CD4-positive, alpha-beta T cell treated with Interleukin-6 for 4 hours (primary cell): ENCODE results near the gene HINT2.

Experiments used
- DNase-seq: peaks from one replicate; pipeline ENCODE4 v3.0.0-alpha.2; 2020; ENCODE audit warnings: mixed read lengths

HINT2 gene

GRCh38 chr9:35840881-35841644 lies 26.2 kb upstream of the HINT2 start:
- DNase-seq: no peak

DNA sequence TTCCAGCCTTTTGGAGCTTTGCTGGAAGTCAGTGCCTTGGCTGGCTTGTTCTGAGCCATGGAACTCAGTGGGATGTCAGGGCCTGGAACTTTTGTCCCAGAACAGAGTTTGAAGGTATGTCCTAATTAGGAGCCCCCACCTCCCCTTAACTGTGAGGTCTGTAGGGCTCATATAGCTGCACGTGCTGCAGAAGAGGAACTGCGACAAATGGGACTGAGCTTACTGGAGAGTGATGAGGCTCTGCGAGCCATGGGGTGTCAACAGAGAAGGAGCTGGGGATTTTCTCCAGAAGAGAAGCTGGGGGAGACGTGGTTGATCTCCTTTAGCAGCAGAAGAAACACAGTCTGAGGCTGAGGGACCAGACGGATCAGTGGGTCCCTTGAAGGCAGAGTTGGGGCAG lies 25.1 kb upstream of the HINT2 start:
- no peak for DNase-seq

- DNase-seq: no peak
Observed at GRCh38 chr9:35836595-35836994, 21.8 kb upstream of the HINT2 start.

GRCh38 chr9:35835766-35836165 lies 20.9 kb upstream of the HINT2 start:
- no peak for DNase-seq

DNA sequence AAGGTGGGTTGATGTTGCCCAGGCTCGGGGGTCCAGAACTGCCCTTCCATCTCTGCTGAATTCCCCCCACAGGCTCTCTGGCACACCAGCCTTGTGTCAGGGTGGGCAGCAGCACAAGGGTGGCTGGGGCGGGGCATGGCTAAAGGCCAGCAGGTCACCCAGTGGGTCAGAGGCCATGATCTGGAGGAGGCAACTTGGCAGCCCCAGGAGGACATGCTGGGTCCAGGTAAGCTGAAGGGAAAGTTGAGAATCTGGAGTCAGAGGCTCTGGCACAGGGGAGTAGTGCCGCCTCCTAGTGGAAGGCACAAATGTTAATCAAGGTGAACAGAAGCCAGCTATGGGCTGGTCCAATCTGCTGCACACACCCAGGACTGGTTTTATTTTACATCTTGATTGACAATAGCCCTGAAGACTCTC lies 20.4 kb upstream of the HINT2 start:
- DNase-seq: peak; percentile 21

DNA sequence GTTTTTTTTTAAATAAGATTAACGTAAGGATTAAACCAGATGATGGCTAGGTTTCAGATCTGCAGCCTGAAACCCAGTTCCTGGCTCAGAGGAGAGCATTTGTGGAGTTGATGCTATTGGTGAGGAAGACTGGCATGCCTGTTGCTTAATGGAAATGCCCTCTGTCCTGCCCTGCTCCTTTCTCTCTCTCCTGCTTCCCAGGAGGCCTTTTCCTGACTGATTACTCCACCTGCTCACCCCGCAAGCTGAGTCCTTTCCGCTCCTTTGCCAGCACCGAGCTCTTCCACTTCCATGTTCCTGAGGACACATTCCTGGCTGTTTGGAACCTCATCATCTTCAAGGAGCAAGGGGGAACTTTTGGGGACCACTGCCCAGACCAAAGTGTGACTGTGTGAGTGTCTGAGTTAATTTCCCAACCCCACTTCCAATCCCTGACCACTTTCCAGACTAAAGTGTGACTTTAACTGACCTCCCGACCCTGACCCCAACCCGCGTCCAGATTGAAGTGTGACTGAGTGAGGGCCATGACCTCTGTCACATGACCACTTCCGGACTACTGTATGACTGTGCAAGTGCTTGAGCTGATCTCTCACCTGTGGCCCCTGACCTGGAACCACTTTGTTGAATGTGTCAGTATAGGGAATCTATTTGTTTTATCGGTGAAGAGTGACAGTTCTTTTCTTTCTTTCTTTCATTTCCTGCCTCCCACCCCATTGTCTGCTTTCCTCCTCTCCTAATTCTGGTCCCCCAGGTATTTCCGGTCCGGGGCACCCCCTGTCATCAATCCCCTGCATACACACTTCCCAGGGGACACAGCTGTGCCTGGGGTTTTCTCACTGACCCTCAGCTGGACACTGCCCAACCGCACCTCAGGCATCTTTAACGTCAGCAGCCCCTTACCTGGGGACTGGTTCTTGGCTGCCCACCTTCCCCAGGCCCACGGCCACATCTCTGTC lies 19.7 kb upstream of the HINT2 start:
- no peak for DNase-seq

- DNase-seq: no peak
Observed at GRCh38 chr9:35832814-35833213, 18.0 kb upstream of the HINT2 start.

- no peak for DNase-seq
Observed at GRCh38 chr9:35831040-35831439, 16.2 kb upstream of the HINT2 start.

GRCh38 chr9:35829764-35830096 lies 14.9 kb upstream of the HINT2 start:
- DNase-seq: no peak

DNA sequence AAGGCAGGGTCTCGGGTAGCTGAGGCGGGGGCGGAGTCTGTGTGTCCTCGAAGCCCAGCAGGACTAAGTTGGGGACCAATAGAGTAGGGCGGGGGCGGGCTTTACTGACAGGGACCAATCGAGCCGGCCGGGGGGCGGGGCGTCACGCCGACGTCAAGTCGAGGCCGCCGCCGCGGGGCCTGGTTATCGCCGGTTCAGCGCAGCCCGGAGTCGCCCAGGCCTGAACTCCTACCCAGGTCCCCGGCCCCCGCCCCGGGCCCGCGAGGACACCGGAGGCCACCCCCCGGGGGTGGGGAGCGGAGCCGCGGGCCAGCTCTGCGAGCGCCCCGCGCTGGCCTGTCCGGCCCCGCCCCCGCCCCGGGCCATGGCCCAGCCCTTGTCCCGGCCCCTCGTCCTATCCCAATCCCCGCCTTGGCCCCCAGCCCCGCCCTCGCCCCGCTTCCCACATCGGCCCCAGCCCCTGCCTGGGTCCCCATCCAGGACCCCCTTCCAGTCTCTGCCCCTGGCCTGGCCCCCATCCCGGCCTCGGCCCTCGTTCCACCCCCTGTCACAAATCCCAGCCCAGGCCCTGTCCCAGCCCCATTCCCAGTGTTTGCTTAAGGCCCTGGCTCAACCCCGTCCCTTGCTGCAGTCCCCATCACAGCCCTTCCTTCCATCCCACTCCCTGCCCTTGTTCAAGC lies 14.4 kb upstream of the HINT2 start, which contains the start of gene TMEM8B:
TMEM8B (plus strand) TSS at position 145 of the 680 bp plus-strand sequence; CDS start at position 365, 220 bp downstream.
- DNase-seq: peak; percentile 98

GRCh38 chr9:35828716-35829083 lies 13.9 kb upstream of the HINT2 start, which contains the start of gene FAM221B:
TSS of gene FAM221B (minus strand) at chr9:35828732. CDS start at chr9:35826161, 2,571 bp downstream.
- DNase-seq: peak; percentile 39

DNA sequence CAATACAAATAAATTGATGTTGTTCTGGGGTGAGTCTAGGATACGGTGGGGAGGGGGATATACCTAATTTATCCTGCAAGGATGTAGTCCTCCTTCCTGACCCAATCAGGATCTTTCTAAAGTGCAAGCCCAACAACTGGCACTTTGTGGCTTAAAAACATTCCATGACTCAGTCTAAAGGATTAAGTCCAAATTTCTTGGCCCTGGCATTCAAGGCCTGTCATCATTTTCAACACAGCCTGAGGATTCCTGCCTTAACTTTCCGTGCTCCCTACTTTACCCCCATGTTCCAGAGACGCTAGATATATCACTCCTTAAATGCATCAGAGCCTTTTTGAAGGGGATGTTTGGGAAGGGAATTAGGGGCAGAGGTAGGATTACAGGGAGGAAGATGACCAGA lies 12.6 kb upstream of the HINT2 start:
- DNase-seq: no peak

DNA sequence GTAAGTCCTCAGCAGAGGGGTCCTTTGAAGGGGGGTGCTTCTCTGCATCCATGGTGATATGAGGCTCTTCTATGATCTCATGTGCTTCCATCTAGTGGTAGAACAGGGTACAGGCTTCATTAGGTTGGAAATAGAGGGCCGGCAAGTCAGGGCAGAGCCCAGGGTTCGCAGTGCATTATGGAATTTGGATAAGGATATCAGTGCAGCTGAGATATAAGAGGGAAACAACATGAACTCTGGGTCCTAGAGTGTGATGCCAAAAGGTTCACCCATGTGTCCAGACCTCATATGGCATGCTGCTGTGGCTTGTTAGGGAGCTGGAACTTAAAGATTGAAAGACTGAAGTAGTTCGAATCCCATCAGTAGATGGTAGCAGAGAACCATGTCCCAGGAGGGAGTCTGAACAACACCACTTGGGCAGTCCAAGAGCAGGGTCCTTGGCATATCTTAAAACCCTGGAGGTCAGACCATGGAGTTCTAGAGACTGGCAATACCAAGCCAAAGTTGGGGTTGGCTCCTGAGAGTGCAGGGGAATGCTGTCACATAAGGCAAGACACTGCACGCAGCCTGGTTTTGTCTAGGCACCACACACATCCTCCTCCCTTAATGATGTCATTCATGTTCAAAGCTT lies 11.3 kb upstream of the HINT2 start:
- peak; percentile 36 for DNase-seq

DNA sequence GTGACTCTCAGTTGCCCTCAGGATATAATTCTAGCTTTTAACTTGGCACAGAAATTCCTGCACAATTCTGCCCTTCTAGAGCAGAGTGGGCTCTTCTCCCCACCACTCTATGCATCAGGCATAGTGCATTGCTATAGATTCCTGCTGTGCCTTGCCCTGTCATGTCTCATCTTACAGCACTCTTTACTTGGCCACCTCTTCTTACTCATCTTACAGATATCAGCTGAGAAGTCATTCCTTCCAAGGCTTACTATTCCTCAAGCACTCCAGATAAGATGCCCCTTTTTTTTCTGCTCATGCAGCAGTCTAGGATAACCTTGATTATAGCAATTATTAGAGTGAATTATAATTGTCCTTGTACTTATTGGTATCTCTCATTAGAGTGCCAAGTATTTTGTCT lies 8.1 kb upstream of the HINT2 start:
- DNase-seq: no peak

GRCh38 chr9:35820076-35820475 lies 5.2 kb upstream of the HINT2 start:
- no peak for DNase-seq

- DNase-seq: no peak
Observed at GRCh38 chr9:35818341-35818740, 3.5 kb upstream of the HINT2 start.

- no peak for DNase-seq
Observed at GRCh38 chr9:35816708-35817107, 1.9 kb upstream of the HINT2 start.

GRCh38 chr9:35814106-35814840 lies 569 bp downstream of the HINT2 start:
- DNase-seq: peak; percentile 48

- no peak for DNase-seq
Observed at GRCh38 chr9:35813434-35814105, 1.3 kb downstream of the HINT2 start.

- DNase-seq: peak; percentile 94
Observed at GRCh38 chr9:35812025-35812602, 2.7 kb downstream of the HINT2 start, which contains the start of gene SPAG8. TSS of gene SPAG8 (minus strand) at chr9:35812262. CDS start at chr9:35812147, 115 bp downstream.
